GM23248 (cell line): ENCODE data around the gene C1orf185.

Experiments used
- EZH2 ChIP-seq: fragments of 200-600 bp; sonication (generic); IDR thresholded peaks from 2 replicates; pipeline ENCODE4 v1.6.1; 2018; ENCODE audit warnings: antibody characterized with exemption, mild to moderate bottlenecking; ENCODE audit not compliant: insufficient read depth, poor library complexity, severe bottlenecking
- EZH2phosphoT487 ChIP-seq: fragments of 200-600 bp; sonication (generic); IDR thresholded peaks from 2 replicates; pipeline ENCODE4 v1.6.1; 2018; ENCODE audit warnings: antibody characterized with exemption, moderate library complexity, mild to moderate bottlenecking, low read depth; ENCODE audit not compliant: insufficient read depth

DNA sequence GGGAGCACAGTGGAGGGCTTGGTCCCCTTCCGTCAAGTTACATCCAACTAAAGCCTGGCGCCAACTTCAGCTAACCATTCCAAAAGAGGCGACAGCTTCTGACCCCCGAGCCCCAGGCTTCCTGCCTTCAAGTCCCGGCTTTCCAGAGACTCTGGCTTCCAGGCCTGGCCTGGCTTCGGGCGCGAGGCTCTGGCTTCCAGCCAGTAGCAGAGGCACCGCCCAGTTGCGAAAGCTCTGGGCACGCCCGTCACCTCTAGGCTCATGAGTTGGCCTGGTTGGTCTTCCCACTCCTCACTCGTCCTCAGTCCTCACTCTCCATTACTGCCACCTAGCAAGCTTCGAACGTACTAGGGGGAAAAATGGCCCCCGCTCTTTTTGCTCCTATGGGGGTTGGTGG, 30.0 kb upstream of the C1orf185 start:
- TF ChIP-seq EZH2 (no peak), EZH2phosphoT487 (no peak)
